Colon (tissue), 2 donors: ENCODE data around the gene MCUR1.
"Not testable (repeated sequence)": the region's sequence is repeated elsewhere in the genome, so short reads cannot be mapped to it uniquely, and the experiment has no call there.

Source experiments
- FAIRE-seq: peaks from 2 replicates; lab custom pipeline; 2012; peaks lifted over from hg19 to GRCh38; lab: Jason Lieb, UNC
- donor health status: control.
- donor health status: control.

MCUR1 gene

DNA sequence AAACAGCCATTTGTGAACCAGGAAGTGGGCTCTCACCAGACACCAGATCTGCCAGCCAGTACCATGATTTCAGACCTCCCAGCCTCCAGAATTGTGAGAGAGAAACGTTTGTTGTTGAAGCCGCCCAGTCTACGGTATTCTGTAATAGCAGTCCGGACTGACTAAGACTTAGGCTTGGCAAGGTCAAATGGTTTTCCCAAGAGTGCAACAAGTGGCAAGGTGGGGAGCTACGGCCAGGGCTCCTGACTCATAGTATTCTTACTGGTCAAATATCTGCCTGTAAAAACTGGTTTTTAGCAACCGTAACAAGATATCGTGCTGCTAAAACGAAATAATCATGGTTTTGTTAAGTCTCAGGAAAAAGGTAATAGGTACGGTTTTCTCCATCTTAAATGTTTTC, 37.8 kb downstream of the MCUR1 start:
- FAIRE-seq = no peak

DNA sequence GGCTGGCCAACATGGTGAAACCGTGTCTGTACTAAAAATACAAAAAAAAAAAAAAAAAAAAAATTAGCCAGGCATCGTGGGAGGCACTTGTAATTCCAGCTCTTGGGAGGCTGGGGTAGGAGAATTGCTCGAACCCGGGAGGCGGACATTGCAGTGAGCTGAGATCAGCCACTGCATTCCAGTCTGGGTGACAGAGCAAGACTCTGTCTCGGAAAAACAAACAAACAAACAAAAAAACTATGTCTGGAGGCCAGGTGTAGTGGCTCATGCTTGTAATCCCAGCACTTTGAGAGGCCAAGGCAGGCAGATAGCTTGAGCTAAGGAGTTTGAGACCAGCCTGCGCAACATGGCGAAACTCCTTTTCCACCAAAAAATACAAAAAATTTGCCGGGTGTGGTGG, 38.9 kb downstream of the MCUR1 start:
- FAIRE-seq = not testable (repeated sequence)

DNA sequence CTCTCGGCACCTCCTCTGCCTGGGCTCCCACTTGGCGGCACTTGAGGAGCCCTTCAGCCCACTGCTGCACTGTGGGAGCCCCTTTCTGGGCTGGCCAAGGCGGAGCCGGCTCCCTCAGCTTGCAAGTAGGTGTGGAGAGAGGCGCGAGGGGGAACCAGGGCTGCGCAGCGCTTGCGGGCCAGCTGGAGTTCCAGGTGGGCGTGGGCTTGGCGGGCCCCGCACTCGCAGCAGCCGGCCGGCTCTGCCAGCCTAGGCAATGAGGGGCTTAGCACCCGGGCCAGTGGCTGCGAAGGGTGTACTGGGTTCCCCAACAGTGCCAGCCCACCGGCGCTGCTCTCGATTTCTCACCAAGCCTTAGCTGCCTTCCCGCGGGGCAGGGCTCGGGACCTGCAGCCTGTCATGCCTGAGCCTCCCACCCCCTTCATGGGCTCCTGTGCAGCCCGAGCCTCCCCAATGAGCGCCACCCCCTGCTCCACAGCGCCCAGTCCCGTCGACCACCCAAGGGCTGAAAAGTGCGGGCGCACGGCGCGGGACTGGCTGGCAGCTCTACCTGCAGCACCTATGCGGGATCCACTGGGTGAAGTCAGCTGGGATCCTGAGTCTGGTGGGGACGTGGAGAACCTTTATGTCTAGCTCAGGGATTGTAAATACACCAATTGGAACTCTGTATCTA, 41.9 kb downstream of the MCUR1 start:
- FAIRE-seq = not testable (repeated sequence)

DNA sequence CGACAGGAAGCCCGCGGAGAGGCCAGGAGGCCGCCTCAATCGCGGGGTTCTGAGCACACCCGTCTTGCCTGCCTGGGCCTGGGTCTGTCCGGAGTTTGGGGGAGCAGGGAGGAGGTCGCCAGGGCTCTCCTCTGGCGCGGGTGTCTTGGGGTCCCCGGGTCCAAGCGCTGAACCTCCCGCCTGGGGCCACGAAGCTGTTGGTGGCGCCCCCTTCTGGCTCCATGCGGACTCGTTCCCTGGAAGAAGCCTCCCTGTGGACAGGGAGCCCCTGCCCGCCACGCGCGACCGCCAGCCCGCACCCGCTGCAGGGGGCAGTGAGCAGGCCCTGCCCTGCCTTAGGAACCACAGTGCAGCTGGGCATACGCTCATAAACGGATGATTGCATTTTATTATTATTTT, 44.7 kb downstream of the MCUR1 start:
- FAIRE-seq = no peak

DNA sequence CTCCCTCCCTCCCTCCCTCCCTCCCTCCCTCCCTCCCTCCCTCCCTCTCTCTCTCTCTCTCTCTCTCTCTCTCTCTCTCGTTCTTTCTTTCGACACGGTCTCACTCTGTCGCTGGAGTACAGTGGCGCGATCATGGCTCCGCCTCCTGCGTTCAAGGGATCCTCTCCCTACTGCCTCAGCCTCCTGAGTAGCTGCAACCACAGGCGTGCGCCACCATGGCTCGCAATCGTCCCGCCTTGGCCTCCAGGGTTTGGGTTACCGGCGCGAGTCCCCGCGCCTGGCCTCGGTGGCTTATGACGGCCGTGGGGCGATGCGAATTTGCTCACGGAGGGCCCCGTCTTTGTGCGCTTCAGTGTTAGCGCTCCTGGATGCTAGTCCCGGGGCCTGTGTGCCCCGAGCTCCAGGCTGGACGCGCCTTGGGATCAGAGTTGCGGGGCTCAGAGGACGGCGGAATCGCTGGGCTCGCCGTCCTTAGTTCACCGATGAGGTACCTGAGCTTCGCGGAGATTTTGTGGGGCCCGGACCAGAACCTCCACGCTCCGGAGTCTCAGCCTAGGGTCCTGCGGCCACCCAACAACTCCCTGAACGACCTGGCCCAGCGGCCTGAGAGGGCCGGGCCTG, 45.2 kb downstream of the MCUR1 start:
- no peak for FAIRE-seq

DNA sequence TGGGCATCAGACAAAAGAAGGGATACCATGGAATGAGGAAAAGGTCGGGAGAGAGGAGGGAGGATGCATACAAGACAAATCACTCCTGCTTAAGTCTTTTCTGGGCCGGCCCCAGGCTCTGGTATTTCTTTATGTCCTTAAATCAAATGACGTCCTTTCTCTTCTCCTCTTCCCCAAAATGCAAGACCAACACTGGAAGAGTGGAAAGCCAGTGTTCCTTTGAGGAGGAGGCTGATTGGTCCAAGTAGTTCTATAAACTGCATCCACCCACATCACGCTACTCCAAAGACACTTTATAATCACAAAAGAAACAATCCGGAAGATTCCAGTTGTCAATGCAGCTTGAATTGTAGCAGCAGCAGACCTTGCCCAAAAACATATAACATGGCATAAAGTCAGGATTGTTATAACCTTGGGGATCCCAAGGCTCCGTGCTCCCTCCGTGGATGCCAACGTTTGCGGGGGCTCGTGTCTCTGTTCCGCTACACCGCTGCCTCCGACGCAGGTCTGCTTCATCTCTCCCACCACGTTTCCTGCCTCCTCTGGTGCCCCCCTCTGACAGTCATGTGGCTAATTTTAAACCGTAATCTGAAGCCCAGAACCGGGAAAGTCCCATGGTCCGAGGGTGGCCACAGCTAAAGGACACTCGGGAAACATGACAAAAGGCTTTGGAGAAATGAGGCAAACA, 47.1 kb downstream of the MCUR1 start:
- no peak for FAIRE-seq

DNA sequence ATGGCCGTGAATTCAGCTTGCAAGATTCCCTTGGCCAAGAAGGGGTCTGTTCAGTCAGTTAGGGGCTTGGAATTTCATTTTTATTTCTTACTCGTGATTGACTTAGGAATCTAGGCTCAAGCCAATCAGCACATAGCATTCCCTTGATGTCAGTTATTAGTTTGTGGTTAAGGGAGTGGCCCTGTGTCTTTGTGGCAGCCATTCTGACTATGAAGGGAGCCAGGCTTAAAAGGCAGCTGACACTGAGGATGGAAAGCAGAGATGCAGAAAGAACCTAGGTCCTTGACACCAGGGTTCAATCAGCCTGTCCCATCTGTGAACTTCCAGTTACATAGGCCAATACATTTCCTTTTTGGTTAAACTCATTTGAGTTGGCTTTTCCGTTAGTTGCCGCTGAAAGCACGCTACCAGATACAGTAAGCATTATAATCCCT, 48.1 kb downstream of the MCUR1 start:
- FAIRE-seq = no peak

DNA sequence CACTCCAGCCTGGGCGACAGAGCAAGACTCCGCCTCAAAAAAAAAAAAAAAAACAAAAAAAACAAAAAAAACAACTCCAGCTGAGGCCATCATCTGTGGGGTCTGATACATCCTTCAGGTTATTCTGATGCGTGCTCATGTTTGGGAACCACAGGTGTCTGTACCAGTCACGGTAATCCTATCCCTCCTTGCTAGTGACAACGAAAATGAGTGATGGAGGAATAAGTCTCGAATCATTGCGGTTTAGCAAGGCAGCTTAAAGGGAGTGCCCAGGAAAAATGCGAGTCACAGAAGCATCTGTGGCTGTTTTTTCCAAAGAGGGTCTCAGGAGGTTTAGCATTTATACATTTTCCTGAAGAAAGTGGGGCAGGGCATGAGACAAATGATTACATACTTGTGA, 48.8 kb downstream of the MCUR1 start:
- no peak for FAIRE-seq

DNA sequence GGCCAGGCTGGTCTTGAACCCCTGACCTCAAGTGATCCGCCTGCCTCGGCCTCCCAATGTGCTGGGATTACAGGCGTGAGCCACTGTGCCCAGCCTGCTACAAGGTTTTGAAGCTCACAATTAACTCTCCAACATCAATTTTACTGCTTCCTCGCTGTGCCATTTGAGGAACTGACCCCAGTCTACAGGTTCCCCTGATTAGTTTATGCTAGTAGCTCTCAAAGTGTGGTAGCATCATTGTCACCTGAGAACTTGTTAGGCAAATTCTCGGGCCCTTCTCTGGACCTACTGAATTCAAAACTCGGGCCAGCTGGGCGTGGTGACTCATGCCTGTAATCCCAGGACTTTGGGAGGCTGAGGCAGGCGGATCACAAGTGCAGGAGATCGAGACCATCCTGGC, 49.4 kb downstream of the MCUR1 start:
- no peak for FAIRE-seq

DNA sequence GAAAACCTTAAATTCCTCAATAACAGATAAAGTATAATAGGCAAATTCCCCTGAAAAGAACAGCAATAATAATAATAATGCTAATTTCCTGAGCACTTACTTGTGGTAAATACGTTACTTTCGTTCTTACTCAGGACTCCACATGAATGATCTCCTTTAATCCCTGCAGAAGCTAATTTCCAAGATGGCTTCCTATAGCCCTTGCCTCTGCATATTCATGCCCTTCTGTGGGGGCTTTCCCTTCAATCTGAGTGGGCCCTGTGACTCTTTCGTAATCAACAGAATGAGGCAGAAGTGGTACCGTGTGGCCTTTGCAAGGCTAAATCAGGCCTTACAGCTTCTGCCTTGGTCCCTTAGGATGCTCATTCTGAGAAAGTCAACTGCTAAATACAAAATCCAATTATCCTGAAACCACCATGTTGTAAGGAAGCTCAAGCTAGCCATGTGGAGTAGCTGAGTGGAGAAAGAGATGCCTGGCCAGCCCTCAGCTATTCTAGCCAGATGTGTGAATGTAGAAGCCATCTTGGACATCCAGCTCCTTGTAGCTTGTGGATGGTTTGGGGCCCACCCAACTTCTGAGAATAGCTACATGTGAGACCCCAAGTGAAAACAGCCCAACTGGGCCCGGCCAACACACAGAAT, 50.5 kb downstream of the MCUR1 start:
- no peak for FAIRE-seq

DNA sequence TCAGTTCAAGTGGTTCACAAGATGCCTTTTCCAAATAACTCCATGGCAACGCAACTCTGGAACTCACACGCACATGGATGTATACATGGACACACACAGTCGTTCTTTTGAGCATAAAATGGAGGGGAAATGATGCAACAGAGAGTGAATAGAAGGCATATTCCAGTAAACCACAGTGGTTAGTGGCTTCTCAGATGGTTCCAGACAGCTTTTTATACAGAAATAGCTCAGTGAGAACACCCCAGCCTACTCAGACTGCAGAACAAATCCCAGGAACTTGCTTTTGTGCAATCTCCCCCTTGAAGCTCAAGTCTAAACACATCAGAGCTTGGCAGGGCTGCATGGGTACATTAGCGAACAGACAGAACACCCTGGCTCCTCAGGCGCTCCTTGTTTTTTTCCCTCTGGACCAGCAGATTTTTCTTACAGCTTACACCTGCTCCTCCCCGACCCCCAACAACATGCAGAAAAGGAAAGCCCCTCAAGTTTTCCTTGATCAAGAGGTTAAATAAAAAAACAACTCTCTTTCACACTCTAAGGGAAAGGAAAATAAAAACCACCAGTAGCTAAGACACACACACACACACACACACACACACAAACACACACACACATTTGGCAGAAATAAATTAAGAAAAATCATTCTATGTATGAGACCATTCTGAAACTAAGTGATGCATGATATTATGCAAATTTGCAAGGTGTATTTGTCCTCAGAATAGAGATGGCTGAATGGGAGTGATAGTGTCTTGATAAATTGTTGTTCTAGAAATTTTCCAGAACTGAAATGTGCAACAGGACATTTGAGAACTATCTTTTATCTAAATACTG, 51.5 kb downstream of the MCUR1 start:
- no peak for FAIRE-seq

DNA sequence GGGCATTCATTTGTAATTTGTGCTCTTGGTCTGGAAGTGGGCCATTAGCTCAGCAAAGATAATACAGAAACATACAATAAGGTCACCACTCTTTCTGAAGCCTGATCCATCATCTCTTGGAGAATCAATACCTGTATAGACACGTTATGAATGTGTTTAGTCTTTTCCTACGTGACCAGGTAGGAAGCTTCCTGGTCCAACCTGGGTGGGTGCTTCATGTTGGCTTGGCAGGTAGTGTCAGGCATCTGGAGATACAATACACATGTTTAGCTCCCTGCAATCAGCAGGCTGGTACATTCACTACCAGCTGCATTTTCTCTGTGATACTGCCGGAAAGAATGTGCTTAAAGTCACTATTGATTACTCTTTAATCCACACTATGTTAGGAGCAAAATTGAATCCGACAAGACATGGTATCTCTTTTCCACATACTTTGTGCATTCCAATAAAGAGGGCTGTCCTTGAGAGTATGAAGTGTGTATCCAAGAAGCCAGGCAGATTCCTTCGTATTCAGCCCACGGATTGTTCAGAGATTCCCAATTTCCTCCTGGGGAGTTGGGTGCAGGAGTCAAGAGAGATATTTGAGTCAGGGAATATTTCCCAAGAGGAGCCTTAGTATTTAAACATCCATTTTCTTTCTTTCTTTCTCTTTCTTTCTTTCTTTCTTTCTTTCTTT, 52.9 kb downstream of the MCUR1 start:
- no peak for FAIRE-seq

DNA sequence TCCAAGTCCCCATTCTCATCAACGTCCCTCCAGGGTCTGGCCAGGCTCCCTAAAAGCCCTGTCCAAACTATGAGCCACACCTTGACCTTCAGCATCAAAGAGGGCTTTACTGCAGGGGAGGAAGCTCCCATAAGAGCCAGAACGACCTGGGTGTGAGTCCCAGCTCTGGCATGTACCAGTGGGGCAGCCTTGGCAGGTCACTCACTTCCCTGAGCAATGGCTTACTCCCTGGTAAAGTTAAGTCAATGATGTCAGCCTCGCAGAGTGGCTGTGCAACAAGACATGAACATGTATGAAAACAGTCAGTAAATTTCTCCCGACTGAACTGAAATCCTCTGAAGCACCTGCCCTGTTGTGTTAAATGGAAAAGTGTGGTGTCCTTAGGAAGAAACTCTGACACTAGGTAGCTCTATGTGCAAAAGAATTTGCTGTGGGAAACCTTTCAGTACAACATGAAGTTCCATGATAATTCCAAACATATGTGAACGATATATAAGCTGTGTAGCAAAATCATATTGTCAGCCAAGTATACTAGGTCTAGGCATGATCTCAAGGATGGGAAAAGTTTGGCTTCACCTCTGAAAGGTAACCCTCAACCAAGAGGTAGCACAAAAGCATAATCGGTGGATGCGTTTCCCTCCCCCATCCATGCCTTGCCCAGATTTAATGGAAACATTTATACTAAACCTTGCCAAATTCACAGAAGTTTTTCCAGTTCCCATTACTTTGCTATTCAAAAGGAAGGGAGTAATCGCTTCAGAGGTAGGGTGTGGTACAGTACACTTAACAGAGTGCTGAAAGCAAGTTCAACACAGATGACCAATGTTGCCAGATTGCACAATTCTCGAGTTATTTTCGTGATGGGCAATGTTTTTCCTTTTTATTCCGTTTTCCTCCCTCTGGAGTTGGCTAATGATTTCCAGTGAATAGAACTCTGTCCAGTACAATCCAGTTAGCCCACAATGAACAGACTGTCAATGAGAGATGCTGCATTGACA, 53.8 kb downstream of the MCUR1 start:
- no peak for FAIRE-seq

DNA sequence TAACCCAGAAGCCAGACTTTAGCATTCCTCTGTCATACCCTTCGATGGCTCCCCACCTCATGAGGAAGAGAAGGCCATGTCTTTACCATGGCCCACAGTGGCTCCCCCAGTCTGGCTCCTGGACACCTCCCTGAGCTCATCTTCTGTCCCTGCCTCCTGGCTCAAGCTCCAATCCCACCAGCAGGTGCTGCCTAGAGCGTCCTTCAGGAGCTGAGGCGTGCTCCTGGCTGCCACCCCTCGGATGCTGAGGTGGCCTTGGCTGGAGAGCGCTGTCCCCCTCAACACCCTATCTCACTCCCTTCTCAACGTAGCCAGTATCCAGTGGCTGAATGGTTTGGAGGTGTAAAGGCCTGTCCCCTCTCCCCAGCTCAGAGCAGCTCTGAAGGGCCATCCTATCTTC, 55.3 kb downstream of the MCUR1 start:
- FAIRE-seq = no peak

DNA sequence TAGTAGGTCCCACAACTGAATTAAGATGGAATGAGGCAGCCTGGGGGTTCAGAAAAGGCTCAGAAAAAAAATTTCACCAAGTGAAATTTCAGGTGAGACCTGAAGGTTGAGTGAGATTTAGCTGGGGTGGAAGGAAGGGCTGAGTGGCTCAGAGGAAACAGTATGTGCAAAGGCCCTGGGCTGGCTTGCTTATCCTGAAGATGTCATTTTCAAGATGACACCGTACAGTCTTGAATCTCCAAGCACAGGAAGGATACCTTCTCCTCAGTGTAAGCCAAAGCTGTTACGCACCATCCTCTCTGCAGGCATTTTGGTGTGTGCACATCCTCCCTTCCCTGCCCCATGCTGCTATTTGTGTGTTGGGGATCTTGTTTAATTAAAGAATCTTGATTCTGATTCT, 59.7 kb downstream of the MCUR1 start:
- no peak for FAIRE-seq

DNA sequence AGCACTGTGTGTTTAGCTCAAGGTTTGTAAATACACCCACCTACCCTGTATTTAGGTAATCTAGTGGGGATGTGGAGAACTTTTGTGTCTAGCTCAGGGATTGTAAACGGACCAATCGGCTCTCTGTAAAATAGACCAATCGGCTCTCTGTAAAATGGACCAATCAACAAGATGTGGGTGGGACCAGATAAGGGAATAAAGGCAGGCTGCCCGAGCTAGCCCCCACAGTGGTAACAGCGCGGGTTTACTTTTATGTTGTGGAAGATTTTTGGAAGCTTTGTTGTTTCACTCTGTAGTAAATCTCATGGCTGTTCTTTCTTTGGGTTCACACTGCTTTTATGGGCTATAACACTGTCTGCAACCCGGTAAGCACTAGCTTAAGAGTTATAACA, 70.6 kb downstream of the MCUR1 start:
- no peak for FAIRE-seq

DNA sequence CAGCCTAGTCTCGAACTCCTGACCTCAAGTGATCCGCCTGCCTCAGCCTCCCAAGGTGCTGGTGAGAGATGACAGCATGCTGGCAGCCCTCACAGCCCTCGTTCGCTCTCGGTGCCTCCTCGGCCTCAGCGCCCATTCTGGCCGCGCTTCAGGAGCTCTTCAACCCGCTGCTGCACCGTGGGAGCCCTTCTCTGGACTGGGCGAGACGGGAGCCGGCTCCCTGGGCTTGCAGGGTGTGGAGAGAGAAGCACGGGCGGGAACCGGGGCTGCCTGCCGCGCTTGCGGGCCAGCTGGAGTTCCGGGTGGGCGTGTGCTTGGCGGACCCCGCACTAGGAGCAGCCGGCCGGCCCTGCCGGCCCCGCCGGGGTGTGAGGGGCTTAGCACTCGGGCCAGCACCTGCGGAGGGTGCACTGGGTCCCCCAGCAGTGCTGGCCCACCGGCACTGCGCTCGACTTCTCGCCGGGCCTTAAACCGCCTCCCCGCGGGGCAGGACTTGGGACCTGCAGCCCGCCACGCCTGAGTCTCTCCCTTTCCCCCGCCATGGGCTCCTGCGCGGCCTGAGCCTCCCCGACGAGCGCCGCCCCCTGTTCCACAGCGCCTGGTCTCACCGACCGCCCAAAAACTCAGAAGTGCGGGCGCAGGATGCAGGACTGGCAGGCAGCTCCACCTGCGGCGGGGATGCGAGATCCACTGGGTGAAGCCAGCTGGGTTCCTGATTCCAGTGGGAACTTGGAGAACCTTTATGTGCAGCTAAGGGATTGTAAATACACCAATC, 71.2 kb downstream of the MCUR1 start:
- FAIRE-seq = no peak

DNA sequence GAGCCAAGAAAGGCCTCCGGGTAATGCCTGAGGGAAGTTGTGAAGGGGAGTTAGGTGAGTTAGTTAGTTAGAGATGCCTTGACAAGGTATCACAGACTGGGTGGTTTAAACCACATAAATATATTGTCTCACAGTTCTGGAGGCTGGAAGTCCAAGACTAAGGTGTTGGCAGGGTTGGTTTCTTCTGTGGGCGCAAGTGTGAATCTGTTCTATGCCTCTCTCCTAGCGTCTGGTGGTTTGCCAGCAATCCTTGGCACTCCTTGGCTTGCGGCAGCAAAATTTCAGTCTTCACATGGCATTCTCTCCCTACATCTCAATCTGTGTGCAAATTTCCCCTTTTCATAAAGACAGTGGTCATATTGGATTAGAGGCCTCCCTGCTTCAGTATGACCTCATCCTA, 73.0 kb downstream of the MCUR1 start:
- FAIRE-seq = no peak
